Measurements from ENCODE around the gene RALA.

Gene RALA

DNA sequence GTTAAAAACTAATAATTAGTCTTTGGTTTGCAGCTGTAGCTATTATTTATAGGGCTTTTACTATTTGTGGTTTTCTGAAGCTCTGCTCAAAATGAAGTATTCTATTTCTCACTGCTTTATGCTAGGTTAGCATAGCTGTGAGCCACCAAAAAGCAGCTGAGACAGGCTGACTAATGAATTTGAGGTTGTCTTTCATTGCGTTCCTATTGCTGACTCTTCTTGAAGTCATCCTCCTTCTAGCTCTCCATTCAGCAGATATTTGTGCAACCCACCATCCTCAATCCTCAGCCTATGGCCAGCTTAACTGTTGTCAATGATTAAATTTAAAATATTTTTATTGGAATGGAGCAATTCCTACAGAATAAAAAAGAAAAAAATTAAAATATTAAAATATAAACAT is 2.1 kb upstream of the RALA start:
- TF ChIP-seq, protein P1, sequence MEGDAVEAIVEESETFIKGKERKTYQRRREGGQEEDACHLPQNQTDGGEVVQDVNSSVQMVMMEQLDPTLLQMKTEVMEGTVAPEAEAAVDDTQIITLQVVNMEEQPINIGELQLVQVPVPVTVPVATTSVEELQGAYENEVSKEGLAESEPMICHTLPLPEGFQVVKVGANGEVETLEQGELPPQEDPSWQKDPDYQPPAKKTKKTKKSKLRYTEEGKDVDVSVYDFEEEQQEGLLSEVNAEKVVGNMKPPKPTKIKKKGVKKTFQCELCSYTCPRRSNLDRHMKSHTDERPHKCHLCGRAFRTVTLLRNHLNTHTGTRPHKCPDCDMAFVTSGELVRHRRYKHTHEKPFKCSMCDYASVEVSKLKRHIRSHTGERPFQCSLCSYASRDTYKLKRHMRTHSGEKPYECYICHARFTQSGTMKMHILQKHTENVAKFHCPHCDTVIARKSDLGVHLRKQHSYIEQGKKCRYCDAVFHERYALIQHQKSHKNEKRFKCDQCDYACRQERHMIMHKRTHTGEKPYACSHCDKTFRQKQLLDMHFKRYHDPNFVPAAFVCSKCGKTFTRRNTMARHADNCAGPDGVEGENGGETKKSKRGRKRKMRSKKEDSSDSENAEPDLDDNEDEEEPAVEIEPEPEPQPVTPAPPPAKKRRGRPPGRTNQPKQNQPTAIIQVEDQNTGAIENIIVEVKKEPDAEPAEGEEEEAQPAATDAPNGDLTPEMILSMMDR (IDR thresholded peaks at IDR 0.05; ENCODE audit: low read depth, low read length) = no peak
- H3K4me3 ChIP-seq (ENCODE audit: low read depth, low read length) = no peak overlapping the region

DNA sequence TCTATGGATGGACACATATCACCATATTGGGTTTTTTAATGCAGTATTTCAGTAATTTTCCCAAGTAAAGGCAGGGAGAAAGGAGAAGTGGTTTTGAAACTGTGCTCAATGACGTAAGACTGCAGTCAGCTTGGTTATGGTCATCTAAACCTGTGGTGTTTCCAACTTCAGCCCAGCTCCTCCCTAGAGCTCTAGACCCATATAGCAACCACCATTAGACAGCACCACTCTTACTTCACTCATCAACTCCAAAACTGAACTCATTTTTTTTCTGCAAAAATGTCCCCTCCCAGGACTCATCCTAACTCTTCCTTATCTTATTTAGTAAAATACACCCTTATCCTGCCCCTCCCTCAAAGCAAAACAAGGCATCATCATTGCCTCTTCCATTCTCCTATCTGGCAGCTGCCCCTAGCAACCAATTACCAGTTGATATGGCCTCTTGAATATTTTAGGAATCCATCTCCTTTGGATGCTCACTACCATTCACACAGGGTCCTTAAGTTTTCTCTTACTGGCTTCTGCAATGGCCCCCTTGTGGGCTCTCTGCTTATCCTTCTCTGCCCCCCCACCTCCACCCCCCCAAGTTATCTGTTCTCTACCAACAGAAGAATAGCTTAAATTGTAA is 1.5 kb upstream of the RALA start:
- H3K4me3 ChIP-seq (ENCODE audit: low read depth, low read length) = 0 out of 2 replicates have a peak overlapping the region, but pooled peaks have one; percentile 3
- TF ChIP-seq, protein P1 (IDR thresholded peaks at IDR 0.05; ENCODE audit: low read depth, low read length) = no peak

DNA sequence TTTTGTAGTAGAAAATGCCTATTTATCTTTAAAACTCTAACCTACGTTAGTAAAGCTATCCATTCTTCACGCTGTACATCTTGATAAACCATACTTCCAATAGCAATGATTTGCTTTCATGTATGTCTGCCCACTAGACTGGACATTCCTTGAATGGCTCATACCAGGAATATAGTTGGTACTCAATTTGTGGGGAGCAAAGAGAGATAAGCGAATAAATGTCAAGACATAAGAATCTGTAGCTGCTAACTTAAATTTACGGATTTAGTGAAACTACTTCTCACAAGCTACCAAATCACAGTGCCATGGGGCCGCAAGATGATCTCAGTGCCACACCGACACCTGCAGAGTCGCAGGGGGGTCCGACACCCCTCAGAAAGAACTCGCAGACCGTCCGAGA is 763 bp upstream of the RALA start:
- TF ChIP-seq, protein P1 (IDR thresholded peaks at IDR 0.05; ENCODE audit: low read depth, low read length) = no peak
- peak overlapping the region; percentile 86 for H3K4me3 ChIP-seq (ENCODE audit: low read depth, low read length)

DNA sequence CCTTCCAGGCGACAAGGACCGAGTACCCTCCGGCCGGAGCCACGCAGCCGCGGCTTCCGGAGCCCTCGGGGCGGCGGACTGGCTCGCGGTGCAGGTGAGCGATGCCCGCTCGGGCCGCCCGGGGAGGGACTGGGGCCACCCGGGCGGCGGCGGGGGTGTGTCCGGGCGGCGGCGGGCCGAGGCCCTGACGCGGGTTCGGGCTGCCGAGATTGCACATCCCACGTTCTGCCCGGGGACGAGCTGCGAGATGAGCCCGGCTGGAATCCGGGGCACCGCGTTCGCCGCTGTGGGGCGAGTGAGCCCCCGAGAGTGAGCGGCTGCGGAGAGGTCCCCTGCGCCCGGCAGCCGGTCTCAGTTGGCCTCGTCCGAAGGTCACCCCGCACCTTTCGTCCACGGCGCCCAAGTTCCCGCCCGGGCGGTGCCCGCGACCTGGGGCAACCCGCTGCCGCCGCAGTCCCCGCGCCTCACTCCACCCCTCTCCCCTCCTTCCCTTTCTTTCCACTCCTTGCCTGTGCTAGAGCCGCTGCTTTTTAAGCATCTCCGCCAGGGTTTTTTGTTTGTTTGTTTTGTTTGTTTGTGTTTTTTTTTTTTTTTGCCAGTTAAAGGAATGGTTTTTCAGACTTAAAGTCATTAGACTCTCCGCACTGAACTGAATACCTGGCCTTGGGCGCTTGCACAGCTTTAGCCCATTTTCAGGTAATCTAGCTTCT is 515 bp downstream of the RALA start:
- TF ChIP-seq, protein P1 (IDR thresholded peaks at IDR 0.05; ENCODE audit: low read depth, low read length) = no peak
- H3K4me3 ChIP-seq (ENCODE audit: low read depth, low read length) = peak overlapping the region; percentile 86

DNA sequence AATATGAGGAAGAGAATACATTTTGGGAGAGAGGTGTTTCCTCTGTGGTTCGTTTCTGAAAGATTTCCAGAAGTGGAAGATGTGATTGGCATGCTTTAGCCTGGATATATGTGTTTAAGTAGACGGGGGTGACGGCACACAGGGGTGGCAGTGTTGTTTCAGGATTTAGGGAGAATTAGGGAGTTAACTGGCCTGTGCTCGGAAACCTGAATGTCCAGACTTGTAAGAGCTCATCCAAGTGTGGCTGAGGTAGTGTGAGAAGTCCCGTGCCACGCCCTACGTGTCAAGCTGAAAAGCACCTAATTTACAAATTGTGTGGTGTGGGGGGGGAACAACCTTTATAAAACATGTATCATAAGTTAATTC is 1.1 kb downstream of the RALA start:
- peak overlapping the region; percentile 86 for H3K4me3 ChIP-seq (ENCODE audit: low read depth, low read length)
- TF ChIP-seq, protein P1 (IDR thresholded peaks at IDR 0.05; ENCODE audit: low read depth, low read length) = no peak

DNA sequence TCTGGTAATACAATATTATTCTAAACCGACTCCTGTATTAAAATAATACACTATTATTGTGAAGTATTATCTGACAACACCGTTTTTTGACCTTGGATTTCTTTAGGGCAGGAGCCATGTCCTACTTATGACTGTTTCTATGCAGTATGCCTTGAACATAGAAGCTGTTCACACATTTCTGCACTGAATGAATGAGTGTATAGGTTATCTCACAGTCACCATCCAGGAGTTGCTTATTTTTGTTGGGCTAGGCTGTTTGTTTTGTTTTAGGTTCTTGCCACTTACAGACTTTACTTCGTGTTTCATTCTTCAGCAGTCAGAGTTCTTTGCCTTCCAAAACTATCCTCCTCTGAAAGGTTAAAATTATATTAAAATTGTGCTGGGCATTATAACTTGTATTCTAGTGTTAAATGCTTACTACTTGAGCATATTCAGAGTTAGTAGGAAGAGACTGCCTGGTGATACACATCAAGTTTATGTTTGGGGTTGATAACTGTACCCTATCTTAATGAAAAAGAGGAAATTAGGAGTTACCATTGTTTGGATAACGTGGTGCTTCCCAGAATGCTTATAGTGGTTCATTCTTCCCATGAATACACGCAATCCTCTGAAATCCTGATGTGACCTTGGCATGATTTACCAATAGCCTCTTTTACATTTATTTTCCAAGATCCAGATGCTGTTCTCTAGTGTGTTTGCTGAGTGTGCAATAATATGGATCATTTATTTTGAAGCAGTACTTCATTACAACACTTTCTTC is 1.7 kb downstream of the RALA start:
- H3K4me3 ChIP-seq (ENCODE audit: low read depth, low read length) = peak overlapping the region; percentile 86
- TF ChIP-seq, protein P1 (IDR thresholded peaks at IDR 0.05; ENCODE audit: low read depth, low read length) = no peak

Data from WI38 (cell line).